GM19238 (cell line): ENCODE data around the gene RNF128.

Source experiments
- DNase-seq: peaks from one replicate; pipeline ENCODE4 v3.0.0; 2011; ENCODE audit warnings: low spot score; ENCODE audit not compliant: insufficient read length

Gene RNF128

GRCh38 chrX:106726485-106727437, at the start of gene RNF128:
Gene RNF128 (plus strand): TSS chrX:106726701. CDS start chrX:106726914, 213 bp downstream.
- DNase-seq: no peak

GRCh38 chrX:106680716-106681115, 45.8 kb upstream of the RNF128 start:
- no peak for DNase-seq

GRCh38 chrX:106684207-106684606, 42.3 kb upstream of the RNF128 start:
- no peak for DNase-seq

GRCh38 chrX:106692425-106693065, 34.0 kb upstream of the RNF128 start:
- DNase-seq: no peak

GRCh38 chrX:106696502-106696901, 30.0 kb upstream of the RNF128 start:
- DNase-seq: no peak

- no peak for DNase-seq
Measured at GRCh38 chrX:106698693-106699092, 27.8 kb upstream of the RNF128 start.

- DNase-seq: no peak
Measured at GRCh38 chrX:106702636-106703035, 23.9 kb upstream of the RNF128 start.

GRCh38 chrX:106706466-106706865, 20.0 kb upstream of the RNF128 start:
- no peak for DNase-seq

GRCh38 chrX:106707771-106708454, 18.6 kb upstream of the RNF128 start:
- DNase-seq: no peak

GRCh38 chrX:106710771-106711170, 15.7 kb upstream of the RNF128 start:
- no peak for DNase-seq

- DNase-seq: no peak
Measured at GRCh38 chrX:106711375-106711774, 15.1 kb upstream of the RNF128 start.

GRCh38 chrX:106716004-106716403, 10.5 kb upstream of the RNF128 start:
- DNase-seq: no peak

- DNase-seq: no peak
Measured at GRCh38 chrX:106716463-106716862, 10.0 kb upstream of the RNF128 start.

- no peak for DNase-seq
Measured at GRCh38 chrX:106718709-106719108, 7.8 kb upstream of the RNF128 start.

GRCh38 chrX:106725931-106726330, 570 bp upstream of the RNF128 start:
- no peak for DNase-seq

- DNase-seq: no peak
Measured at GRCh38 chrX:106728337-106728736, 1.8 kb downstream of the RNF128 start.

GRCh38 chrX:106730401-106730800, 3.9 kb downstream of the RNF128 start:
- DNase-seq: no peak

- DNase-seq: no peak
Measured at GRCh38 chrX:106731590-106731989, 5.1 kb downstream of the RNF128 start.

- no peak for DNase-seq
Measured at GRCh38 chrX:106734827-106735226, 8.3 kb downstream of the RNF128 start.

GRCh38 chrX:106740193-106740780, 13.8 kb downstream of the RNF128 start:
- DNase-seq: no peak

- DNase-seq: no peak
Measured at GRCh38 chrX:106742193-106742592, 15.7 kb downstream of the RNF128 start.

GRCh38 chrX:106742805-106743204, 16.3 kb downstream of the RNF128 start:
- DNase-seq: no peak
